Renal cortical epithelial cell (primary cell): ENCODE data around the gene KIAA1755. TPM values are rescaled to one million over a fixed set of nuclear protein-coding genes. Genes with fewer than 3 reads are reported as not detected.
A peak's percentile ranks its signal among the peaks of the same experiment; 100 is the strongest.

Experiments used
- DNase-seq: peaks from one replicate; pipeline ENCODE4 v3.0.0-alpha.2; 2011; ENCODE audit warnings: low read depth
- total RNA-seq: library from RNA; depleted of rRNA; stranded (reverse); fragments of >200 nt; gene quantifications from 2 replicates; pipeline ENCODE4 v1.2.3, GENCODE V29; 2014

KIAA1755 gene
- total RNA-seq, 1 donor from 2014 or later: not detected

DNA sequence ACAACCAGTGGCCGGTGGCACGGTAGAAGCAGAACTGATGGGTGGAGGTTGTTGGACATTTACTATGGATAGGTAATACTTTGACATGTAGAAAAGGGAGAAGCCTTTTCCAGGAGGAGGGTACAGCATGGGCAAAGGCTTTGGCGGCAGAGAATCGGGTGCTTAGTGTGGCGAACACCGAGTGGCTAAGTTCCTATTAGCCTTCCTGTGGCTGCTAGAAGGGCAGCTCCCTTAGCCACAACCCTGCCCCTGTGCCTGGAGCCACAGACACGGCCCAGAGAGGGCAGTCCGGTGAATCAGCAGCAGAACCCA is 57.6 kb downstream of the KIAA1755 start:
- DNase-seq: no peak

DNA sequence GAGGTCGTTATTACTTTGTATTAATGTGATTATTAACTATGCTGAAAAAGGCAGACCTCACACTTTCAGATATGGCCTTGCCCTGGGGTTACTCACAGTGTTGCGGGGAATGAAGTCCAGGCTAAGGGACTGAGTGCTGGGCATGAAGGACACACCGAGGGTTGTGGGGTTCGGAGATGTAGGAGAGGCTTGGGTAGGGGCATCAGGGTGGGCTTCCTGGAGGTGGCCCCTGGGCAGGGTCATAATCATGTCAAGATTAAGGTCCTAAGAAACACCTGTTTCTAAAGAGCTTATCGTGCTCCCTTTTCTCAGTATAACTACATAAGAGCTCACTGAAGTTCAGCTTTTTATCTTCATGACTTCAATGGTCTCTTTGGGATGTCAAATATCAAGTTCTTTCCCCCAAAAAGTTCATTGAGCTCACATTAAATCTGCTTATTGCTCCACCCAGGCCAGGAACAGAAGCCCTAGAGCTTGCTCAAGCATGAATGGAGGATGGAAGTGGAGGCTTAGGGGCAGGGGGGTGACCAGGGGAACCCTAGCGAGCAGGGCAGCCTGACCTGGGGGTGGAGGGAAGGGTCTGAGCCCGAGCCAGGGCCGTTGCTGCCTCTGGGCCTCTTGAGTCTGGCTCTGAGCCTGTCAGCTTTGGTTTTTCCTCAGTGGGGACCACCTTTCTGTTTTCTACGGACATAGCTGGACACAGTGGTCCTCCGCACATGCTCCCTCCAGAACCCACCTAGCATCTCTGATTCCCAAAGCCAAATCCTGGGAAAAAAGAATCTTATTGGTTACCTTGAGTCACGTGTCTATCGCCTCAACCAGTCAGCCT is 58.2 kb downstream of the KIAA1755 start:
- DNase-seq: no peak

- peak; percentile 71 for DNase-seq
These were observed 59.2 kb downstream of the KIAA1755 start for GRCh38 chr20:38201356-38201755.

GRCh38 chr20:38200646-38201045 is 59.9 kb downstream of the KIAA1755 start:
- no peak for DNase-seq

DNA sequence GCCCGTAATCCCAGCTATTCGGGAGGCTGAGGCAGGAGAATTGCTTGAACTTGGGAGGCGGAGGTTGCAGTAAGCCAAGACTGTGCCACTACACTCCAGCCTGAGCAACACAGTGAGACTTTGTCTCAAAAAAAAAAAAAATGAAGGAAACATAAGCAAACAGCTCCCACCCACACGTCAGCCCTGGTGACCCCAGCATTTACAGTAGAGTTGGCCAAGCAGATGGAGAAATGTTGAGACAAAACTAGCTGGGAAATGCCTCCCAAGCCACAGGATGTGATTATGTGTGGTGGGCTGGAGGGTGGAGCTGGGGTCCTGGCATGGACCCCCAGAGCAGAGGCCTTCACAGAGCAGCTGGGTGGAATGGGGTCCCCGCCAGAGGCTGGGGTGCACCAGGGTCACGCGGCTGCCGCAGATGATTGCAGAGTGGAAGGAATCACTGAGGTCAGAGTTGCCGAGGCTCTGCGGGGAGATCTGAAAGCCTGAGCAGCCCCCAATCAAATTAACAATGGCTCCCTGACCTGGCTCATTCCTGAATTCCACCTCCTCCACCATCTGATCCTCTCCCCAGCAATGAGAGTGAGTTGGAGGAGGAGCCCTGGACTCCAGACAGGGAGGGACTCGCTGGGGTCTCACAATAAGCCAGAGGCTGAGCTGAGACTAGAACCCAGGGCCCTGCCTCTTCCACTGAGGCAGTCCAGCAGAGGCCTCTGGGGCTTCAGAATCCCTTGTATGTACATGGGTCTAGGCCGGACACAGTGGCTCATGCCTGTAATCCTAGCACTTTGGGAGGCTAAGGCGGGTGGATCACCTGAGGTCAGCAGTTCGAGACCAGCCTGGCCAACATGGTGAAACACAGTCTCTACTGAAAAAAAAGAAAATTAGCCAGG is 60.8 kb downstream of the KIAA1755 start:
- no peak for DNase-seq

DNA sequence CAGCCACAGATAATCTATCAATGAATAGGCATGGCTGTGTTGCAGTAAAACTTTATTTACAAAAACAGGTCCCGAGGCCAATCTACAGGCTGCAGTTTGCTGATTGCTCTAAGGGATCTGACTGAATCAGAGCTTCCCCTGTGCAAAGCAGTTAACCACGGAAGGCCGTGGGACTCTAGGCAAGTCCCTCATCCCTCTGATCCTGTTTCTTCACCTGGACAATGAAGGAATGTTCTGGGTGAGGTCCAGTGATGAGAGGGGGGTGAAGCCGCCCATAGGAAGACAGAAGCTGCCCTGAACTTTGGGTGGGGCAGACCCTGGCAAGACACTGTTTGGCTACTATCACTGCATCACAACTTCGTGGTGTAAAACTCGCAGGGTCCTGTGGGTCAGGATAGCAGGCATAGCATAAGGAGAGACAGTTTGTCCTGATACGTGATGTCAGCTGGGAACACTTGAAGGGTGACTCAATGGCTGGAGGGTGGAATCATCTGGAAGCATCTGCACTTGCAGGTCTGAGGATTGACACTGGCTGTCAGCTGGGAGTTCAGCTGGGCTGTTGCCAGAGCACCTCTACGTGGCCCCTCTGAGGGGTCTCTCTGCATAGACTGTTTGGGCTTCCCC is 62.2 kb downstream of the KIAA1755 start:
- DNase-seq: no peak

DNA sequence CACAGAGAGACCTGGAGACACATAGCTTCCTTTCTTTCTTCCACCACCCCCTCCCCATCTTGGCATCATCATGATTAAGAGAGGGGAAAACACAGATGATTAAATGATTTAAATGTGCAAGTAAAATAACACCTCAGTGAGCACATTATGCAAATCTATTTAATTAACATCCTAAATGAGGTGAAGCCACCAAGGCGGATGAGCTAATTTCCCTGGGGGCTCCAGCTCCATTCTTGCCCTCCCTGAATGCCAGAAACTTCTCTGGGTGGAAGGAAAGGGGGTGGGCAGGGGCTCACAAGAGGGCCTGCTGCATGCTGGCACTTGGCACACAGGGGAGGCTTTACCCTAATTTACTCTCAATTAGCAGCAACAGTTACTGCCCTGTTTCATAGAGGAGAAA is 62.9 kb downstream of the KIAA1755 start:
- DNase-seq: no peak

DNA sequence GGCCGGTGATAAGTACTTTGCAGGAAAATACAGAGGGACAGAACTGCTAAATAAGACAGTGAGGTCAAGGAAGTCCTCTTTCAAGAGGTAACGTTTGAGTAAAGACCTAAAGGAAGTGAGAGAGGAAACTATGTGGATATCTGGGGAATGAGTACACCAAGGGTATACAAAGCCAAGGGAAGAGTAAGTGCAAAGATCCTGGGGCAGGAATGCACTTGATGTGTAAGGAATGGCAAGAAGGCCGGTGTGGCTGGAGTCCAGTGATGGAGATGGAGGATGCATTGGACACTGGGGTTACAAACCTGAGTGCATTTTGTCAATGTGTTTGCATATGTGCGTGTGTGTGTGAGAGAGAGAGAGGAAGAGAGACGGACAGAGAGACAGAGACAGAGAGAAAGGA is 63.3 kb downstream of the KIAA1755 start:
- DNase-seq: no peak

GRCh38 chr20:38196592-38196991 is 63.9 kb downstream of the KIAA1755 start:
- no peak for DNase-seq

DNA sequence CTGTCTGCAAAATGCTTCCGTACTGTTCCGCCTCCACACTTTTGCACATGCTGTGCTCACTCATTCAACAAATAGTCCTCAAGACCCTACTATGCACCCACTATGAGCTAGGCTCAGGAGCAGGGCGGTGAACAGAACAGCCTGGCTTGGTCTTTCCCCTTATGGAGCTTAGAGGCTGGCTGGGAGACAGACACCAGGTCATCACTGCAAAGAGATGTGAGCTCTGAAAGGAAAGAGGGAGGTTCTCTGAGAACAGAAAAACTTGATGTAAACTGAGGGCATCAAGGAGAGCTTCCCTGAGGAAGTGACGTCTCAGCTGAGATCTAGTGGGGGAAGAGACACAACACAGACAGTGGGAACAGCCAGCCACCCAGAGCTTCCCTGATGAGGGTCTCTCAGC is 64.5 kb downstream of the KIAA1755 start:
- DNase-seq: no peak

GRCh38 chr20:38195521-38195920 is 65.0 kb downstream of the KIAA1755 start:
- DNase-seq: no peak

DNA sequence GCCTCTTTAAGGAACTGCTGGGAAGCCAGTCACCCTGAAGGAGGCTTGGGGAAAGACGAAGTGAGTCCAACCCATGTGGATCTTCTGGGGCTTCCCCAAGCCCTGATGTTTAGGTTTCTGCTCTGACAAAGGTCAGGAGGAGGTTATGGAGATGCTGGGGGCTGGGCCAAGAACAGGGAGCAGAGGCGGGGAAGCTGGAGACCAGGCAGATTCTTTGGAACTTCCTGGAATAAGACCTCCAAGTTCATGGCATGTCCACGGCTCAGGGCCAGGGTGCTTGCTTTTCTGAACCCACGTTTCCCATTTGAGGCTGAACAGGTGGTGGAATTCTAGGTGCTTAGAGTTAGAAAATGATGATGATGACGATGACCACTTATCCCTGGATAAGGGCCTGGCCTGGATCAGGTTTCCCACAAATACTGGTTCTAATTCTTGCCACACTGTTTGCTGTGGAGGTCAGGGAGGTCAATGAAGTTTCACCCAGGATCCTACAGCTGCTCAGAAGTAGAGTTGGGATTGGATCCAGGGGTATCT is 65.5 kb downstream of the KIAA1755 start:
- no peak for DNase-seq

GRCh38 chr20:38193586-38194105 is 66.9 kb downstream of the KIAA1755 start:
- DNase-seq: no peak

DNA sequence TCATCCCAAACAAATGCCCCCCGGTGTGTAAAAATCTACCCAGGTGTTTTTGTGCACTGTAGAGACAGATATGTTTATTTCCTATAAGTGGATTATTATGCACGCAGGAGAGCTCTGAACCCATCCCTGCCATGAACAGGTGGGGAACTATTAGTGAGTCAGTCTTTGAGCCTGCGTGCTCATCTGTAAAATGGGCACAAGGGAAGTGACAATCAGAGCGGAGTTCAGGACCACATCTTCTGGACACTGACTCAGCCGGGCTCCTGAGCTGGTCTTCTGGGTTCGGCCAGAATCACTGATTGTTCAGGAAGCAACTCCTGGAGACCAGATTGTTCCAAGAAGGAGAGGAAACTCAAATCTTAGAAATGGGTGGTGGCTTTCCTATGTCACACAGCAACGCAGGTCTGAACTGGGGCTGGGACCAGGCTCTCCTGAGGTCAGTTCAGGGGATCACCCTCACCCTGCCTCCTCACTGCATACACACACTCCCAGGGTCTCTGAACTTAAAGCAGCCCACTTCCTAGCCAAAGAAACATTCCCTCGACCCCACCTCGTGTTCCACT is 68.1 kb downstream of the KIAA1755 start:
- DNase-seq: no peak

DNA sequence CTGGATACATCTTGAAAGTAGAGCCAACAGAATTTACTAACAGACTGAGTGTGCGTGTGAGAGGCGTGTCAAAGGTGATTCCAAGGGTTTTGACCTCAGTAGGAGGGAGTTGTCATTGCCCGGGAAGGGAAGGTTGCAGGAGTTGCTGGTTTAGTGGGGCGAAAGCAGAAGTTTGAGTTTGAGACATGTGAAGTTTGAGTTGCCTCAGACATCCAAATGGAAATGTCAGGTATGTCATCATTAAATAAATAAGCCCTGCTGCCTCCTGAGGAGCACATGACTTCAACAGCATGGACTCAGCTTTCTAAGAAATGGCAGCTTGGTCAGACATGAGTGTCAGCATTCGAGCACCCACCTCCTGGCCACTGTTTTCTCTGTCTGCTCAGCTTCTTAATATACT is 68.9 kb downstream of the KIAA1755 start:
- no peak for DNase-seq

- DNase-seq: no peak
These were observed 69.6 kb downstream of the KIAA1755 start for GRCh38 chr20:38190936-38191371.

- DNase-seq: no peak
These were observed 70.4 kb downstream of the KIAA1755 start for GRCh38 chr20:38190166-38190565.

- DNase-seq: peak; percentile 61
These were observed 73.0 kb downstream of the KIAA1755 start for GRCh38 chr20:38187517-38187916.

DNA sequence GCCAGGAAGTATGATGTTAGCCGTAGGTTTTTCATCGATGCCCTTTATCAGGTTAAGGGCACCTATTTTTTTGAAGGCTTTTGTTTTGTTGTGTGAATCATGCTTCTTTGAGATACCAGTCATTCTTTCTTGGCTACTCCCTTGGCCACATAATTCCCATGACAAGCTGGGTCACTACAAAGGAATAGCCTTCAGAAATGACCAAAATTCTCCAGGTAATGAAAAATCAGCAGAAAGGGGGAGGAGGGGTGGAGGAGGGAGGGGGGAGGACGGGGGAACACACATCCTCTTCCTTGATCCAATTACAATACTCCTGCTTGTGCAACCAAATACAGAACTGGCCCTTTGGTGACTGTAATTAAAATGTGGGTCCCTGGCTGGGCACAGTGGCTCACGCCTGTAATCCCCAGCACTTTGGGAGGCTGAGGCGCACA is 73.7 kb downstream of the KIAA1755 start:
- DNase-seq: peak; percentile 91

- peak; percentile 95 for DNase-seq
These were observed 76.4 kb downstream of the KIAA1755 start for GRCh38 chr20:38184101-38184500.

DNA sequence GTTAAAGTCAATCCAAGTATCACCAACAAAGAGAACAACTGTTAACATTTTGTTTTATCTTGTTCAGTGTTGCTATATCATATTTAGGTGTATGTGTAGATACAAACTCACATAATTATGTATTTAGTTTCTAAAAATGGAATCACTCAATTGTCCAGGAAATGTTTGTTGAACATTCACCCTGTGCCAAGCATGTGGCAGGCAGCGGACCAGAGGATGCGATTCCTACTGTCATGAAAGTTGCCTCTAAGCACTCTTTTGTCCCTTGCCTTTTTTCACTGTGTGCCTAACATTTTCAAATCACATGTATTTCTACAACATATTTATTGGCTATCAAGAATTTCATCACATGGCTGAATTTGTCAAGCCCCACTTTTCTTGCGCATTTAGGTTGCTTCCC is 78.6 kb downstream of the KIAA1755 start:
- no peak for DNase-seq
